NCI-H1105 treated with DMSO at 0.1 percent for 48 hours (cell line): ENCODE measurements around the gene PJA1.
A peak's percentile ranks its signal among the peaks of the same experiment; 100 is the strongest.

Source experiments
- DNase-seq: peaks from one replicate; lab custom pipeline; 2025; lab: John Stamatoyannopoulos, UW

Gene PJA1

DNA sequence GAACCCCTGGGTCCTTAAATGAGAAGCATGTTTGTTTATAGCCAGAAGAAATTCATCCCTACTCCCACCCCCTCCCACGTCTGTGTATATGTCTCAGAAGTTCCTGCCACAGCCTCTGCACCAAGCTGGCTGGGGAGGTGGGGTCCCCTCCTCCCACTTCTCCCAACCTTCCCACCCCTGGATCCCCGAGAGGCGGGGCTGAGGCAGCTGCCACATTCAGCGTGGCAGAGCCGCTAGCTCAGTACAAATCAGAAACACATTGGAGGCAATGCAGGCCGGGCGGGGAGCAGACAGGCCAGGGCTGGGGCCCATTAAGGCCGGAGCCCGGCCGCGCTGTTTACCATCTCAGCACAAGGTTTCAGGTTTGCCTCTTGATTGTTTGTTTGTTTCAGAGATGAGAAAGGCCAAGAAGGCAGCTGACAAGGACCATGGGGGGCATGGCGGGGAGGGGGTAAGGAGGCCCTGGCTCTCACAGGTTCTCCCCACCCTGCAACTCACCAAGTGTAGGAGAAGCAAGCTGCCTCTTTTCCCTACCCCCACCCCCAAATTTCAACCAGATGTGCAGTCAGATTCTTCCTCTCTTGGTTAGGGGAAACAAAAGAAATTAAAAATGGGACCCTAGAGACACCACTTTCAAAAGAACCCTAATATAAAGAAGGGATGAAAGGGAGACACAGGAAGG is 22.3 kb downstream of the PJA1 start:
- DNase-seq = no peak

DNA sequence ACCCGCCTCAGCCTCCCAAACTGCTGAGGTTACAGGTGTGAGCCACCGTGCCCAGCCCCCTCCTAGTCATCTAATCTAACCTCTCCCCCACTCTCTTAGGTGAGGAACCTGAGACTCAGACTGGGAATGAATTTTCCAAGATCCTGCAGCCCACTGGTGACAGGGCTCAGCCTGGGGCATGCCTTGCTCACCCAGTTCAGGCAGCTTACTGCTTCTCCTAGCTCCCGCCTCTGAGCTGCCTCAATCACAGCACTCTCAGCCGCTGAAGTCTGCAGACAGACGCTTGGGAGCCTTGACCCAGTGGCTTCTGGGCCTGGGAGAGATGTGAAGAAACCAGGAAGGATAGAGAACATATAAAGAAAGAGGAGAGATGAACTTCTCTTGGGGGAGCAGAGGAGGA is 24.4 kb downstream of the PJA1 start:
- DNase-seq = no peak

DNA sequence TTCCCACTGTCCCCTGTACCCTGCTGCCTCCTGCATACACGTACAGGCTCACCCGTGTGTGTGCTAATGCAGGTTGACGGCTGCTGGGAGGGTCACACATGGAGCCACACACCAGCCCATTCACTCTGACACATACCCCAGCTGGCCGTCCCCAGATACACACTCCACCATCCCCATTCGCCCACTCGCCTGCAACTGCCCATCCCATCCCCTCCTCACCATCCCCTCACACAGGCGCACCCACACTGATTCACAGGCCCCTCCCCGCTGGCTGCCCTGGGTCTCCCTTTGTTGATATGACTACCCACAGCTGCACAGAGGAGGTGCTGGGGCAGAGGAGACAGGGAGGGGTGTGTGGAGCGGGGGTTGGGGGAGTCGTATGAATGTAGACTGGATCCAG is 25.7 kb downstream of the PJA1 start:
- DNase-seq = no peak

DNA sequence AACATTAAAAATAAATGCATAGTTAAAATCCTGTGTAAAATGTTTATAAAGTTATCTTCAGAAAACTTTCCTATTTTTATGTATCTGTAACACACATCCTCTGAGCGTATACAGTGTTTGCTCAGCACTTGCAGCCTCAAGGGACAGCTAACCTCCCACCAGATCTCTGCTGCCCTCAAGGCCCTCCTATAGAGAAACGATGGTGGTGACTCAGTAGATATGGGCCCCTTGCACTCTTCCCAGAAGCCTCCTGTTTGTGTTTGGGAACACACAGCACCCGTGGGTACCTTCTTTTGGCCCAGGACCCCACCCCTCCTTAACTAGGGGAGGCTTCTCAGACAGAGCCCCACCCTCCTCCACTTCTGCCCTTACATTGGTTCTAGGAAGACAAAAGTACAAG is 26.7 kb downstream of the PJA1 start:
- no peak for DNase-seq

DNA sequence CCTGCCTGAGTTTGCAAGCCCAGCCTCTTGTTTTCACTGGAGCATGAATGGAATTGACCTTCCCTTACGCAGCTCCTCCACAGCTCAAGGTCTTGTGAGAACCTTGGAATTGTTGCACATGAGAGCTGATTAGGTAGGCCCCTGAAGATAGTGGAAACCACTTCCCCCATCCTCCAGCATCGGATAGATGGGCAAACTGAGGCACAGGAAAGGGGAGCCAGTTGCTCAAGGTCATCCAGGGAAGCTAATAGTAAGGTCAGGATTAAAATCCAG is 27.2 kb downstream of the PJA1 start:
- DNase-seq = no peak

DNA sequence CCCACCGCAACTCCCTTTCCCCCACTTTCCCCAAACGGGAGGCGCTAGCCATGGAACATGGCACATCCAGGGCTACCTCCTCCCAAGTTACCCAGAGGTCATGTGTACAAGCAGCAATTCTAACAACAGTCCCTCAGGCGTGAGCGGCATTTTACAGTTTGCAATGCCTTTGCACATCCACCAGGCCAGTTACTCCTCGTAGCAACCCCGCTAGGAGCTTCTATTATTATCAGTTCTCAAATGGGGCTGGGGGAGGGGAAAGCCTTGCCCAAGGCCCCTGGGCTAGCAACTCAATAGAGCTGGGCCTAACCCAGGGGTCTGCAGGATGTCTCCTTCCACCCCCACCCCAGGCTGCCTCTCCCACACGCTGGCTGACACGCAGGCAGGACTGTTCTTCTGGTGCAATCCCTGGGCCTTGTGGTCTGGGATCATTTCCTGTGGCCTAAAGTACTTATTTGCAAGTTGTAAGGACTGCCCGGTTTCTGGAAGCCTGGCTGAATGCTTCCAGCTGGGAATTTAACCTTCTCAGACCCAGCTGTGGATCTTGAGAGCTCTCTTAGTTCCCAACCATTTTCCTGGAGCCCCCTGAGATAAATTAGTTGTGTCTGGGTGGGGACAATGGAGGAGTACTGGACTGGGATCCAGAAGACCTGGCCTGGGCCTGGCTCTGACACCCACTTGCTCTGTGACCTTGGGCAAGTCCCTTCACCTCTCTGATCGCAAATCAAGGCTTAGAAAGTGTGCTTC is 27.7 kb downstream of the PJA1 start:
- DNase-seq = no peak

DNA sequence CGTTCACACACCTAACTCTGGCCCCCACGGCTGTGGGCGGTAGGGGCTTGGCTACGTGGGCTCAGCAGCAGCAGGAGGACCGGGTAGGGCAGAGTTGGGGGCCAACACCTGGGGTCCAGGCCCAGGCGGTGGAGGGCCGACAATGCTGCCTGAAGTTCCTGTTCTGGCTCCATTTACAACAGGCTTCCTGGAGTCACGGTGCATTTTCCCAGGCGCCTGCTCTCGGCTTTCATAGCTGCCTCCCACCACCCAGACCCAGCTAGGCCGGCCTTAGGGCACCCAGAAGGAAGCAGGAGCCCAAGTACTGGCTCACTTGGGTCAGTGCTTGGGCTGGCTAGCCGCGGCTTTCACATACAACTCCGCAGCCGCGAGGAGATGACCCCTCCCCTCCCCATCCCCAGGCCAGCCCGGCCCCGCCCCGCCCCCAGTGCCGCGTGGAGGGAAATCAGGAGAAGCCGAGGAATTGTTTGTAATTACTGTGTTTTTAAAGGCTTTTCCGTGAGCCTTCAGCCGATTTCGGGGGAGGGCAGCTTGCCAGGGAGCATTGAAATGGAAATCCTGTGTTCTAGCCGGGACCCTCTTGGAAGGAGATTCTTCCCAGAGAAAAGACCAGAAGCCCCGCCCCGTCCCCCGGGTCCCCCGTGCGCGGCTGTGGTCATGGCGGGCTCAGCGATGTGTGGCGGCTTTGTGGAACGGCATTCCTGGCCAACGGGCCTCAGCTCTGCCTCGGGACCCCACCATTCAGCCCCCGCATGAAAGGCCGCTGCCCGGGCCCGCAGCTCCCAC is 28.5 kb downstream of the PJA1 start:
- no peak for DNase-seq

DNA sequence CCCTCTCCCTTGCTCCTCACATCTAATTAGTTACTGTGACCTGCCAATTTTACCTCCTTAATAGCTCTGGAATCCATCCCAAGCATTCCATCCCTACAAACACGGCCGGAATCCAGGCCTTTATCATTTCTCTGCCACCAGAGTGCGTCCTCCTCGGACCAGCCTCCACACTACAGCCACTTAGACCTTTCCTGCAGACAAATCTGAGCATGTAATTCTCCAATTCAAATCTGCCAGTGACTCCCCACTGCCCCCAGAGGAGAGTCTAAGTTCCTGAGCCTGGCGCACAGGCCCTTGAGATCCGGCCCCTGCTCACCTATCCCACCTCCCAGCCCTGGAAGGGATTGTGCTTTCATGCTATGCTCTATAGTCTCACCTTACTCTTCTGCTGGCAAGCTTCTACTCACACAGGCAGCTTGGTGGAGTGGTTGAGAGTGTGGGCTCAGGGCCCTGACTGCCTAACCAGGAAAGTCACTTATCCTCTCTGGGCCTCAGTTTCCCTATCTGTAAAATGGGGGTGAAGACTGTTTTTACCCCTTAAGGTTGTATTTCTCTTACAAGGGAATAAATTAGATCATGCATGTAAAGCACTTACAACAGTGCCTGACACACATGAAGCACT is 31.2 kb downstream of the PJA1 start:
- no peak for DNase-seq

DNA sequence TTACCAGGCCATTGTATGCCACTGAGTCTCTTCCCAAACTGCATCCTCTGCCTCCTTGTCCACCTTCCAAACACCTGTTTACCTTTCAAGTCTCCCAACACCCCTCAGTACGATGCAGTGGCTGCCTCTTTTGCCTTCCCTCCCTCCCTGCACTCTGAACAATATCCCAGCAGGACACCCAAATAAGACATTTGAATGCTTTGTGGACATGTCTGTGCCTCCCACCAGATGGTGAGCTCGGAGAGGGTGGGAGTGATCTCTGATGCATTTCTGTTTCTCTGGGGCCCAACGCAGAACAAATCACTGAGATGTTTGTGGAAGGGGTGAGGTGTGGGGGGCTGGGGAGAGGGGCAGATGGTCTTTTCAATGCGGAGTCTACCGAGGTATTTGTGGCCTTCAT is 33.4 kb downstream of the PJA1 start:
- no peak for DNase-seq

DNA sequence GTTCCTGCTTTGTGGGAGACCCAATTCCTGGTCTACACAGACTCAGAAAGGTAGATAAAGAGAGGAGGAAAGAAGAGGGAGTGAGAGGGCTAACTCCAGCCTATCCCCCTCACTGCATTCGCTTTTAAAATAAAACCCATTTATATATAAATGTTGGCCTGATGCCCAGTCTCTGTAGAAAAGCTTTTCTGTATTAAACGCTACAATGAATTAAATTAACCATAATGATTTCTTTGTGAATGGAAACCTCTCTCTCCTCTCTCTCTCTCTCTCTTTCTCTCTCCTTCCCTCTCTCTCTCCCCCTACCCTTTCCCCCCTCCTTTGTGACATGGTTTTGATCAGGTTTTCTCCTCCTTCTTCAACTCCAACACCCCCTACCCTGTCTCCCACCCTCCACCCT is 34.8 kb downstream of the PJA1 start:
- peak; percentile 51 for DNase-seq

DNA sequence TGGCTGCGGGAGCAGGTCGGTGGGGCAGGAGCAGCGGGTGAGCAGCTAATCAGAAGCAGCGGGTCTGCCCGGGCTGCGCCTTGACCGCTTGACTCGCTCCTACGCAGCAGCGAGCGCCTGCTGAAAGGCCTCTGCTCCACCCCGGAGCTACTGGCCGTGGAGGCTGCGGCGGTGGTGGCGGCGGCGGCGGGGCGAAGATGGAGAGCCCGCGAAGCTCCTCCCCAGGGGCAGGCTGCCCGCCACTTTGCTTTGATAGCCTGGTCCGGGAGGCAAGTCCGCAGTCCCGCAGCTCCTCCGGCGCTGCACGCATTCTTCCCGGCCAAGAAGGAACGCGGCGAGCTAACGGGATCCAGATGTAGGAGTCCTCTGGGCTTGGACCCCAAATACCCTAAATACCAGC is 36.7 kb downstream of the PJA1 start:
- no peak for DNase-seq

DNA sequence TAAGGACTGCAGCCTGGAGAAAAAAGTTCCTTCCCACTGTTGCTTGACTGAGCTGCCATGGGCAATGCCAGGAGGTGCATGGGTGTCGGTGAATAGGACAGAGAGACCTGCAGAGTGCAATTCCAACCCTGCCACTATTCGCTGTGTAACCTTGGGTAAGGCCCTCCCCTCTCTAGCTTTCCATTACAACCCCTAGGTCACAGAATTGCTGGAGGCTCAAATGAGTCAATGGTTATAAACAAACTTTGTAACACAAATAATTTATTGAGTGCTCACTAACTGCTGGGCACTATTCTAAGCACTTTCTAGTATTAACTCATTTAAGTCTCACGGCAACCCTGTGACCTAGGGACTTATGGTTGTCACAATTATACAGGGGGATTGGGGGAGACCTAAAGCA is 37.8 kb downstream of the PJA1 start:
- DNase-seq = no peak

DNA sequence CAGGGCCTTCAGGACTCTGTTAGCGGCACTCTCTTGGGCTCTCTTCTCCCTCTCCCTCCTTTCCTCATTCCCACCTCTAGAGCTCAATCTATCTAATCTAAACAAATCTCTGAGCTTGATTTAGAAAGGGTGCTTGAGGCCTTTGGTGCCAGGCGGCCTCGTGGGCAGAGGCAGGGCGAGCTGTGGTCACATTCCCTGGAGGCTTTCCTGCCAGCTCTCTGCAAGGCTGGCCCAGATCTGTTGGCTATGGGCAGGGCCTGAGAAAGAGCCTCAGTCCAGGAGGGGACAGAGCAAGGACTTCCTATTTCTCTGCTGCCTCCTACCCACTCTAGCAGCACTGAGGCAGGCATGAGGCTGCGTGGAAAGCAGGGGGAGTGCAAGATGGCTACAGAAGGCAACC is 38.6 kb downstream of the PJA1 start:
- no peak for DNase-seq

DNA sequence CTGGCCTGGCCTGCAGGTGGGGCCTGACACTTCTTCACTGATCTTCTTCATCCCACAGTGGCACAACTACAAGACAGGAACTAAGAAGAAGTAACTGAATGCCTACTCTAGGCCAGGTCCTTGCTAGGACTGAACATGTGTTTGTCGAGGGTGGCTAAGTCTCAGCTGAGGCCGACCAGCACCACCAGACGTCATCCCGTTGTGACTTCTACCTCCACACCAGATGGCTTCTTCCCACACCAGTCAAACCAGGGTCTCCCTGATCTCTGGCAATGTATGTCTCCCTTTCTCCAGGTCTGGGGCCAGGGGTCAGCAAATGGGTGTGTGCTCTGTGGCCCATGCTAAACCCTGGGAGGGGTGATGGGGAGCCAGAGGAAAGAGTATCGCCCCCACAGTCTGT is 40.2 kb downstream of the PJA1 start:
- no peak for DNase-seq

DNA sequence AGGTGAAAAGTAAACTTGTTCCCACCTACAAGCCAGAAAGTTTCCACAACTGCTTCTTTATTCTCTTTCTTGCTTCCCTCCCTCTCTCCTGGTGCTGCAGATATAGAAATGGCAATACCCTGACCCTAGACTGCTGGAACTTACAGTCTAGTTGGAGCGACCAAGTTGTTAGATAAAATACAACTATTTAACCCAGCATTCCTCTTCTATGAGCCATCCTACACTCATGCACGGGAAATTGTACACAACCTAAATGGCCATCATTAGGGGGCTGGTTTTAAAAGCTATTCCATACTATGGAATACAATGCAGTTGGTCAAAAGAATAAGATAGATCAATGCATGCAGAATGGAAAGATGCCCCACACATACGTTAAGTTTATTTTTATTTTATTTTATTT is 41.1 kb downstream of the PJA1 start:
- DNase-seq = no peak

DNA sequence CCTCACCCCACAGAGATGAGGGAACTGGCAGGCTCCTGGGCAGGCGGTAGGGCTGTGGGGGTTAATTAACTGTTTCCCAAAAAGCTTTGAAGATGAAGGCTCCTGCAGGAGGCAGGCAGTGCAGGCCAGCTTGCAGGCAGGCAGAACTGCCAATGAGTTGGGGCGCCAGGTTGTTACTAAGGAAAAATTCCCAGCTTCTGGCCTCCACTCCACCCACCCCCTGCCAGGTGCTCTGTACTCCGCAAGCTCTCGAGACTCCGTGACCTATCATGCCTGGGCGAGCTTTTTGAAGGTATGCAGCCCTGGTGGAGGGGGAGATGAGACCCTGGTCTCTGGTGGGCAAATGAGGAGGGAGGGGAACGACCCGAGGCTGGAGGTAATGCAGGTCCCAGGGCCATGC is 41.8 kb downstream of the PJA1 start:
- no peak for DNase-seq

DNA sequence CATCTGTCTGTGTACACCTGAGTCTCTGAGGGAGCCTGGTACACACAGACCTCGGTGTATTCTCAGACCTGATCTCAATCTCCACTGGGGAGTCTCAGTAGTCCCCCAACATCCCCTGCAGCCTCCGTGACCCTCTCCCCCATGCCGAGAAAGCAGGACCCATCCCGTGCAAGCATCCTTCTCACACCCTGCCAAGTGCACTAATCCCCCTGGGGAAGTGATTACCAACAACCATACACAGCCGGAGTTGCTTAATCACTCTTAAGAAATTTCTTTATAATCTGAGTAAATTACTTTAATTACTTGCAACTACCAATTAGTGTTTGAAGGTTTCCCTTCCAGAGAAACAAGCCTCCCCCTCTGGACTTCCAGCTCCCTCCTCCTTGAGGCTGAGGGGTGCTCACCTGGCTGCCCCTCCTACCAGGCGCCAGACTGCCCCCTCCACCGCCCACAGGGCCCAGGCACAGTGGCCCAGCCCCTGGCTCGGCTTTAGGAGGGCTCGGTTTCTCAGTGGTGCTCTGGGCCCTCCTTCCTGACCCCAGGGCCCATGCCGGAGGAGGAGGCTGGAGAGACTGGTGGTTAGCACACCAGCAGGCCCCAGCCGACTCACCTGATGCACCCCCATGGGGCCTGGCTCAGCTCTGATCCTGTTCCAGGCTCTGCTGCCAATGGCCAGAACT is 43.8 kb downstream of the PJA1 start:
- DNase-seq = no peak

DNA sequence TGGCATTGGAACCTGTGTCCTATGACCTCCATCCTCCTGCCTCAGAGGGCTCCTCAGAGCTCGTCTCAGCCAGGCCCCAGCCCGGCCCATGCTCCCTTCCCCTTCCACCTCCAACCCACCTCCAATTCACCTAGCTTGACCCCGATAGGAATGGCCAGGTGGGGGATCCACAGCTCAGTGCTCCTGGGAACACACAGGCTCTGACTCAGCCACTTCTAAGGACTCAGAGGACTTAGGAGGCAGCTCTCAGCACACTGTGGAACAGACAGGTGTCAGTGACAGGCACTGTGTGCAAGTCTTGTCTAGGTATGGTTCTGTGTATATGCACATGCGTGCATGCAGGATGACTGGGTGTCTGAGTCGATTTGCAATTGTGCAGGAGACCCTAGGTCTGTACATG is 44.8 kb downstream of the PJA1 start:
- no peak for DNase-seq

DNA sequence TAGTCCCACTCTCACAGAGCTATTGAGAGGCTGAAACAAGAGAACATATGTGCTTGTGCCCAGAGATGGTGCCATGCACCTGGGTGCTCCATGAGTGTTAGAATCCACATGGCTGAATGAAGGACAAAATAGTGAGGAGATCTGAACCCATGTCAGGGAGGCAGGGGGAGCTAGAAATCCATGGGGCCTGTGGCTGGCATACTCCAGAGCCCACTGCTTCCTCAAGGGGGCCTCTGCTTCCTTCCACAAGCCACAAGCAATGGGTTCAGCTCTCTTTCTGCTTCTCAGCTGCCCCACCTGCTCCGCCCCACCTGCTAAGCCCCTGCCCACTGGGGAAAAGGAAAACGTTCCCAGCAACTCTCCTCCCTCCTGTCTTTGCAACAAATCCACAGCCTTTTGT is 46.1 kb downstream of the PJA1 start:
- no peak for DNase-seq

DNA sequence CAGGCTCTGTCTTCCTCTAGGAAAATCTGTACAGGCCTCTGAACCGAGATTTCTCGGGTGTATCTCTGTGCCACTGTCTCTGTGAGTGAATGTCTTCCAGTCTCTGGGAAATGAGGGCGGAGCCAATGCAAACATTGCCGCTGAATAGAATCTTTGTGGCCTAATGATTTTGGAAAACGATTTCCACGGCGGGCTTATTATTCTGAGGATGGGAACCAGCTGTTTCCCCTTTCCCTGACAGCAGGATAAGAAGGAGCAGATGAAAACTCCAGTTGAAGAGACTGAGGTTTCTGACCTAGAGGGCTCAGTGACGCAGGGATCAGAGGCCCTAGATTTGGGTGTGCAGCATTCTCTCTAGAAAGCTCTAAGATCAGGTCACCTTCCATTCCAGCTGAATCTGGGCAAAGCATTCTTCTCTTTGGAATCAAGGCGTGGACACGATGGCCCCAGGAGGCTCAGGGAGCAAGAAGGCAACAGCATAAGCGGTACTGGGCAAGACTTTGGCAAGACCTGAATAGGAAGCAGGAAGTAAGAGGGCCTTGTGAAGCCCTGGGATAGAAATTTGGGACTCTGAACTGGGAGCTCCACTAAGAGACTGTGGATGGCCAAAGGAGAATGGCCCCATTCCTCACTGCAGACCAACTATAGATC is 47.3 kb downstream of the PJA1 start:
- DNase-seq = no peak

DNA sequence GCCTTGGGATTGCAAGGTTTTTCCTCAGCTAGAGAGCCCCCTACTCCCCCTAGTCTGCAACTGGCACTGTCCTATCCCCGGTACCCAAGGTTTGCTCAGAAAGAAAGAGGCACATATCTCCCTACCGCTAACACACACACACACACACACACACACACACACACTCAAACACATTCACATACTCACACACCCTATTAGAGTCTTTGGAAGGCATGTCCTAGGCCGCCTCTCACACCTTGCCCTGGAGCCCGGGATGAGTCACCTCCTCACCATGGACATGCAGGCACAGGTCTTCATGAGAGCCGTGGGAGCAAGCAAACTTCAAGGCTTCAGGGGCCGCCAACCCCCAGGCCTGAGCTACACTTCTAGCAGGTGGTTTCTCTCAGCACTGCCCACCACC is 49.2 kb downstream of the PJA1 start:
- DNase-seq = no peak

DNA sequence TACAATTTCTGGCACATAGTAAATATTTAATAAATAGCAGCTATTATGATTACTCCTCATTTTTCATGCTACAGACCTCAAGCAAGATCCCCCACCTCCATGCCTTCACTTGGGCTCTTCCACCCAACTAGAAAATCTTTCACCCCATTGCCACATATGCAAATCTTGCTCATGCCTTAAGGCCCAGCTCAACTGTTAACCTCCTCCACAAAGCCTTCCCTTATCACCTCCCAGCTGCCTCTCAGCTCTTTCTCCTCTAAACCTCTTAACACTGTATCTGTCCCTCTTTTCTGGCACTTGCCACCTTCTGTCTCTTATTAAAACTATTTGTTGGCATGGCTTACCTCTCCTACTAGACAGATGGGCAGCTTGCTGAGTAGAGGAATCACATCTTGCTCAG is 51.5 kb downstream of the PJA1 start:
- DNase-seq = no peak
